Liver (tissue), 9 donors: ENCODE results near the gene SPATA33. TPM values are rescaled to one million over a fixed set of nuclear protein-coding genes. Genes with fewer than 3 reads are reported as not detected.

Experiments
- DNase-seq: peaks from one replicate; pipeline ENCODE4 v3.0.0-alpha.2; 2017; ENCODE audit warnings: low spot score
- H3K27ac ChIP-seq, 2 donors: one replicate each; pipeline ENCODE4 v1.7.0; 2013; ENCODE audit warnings: inconsistent platforms in 2 of 2, low read length in 2 of 2, control low read depth in 1 of 2, low read depth in 1 of 2, mild to moderate bottlenecking in 1 of 2
- H3K27me3 ChIP-seq, 4 donors: one replicate each; pipeline versions ENCODE4 v1.6.1 to v1.7.0; 2013; ENCODE audit warnings: low read length in 3 of 4, inconsistent platforms in 1 of 4, mild to moderate bottlenecking in 1 of 4, moderate library complexity in 1 of 4; ENCODE audit not compliant: control insufficient read depth in 4 of 4, insufficient read depth in 4 of 4
- H3K36me3 ChIP-seq, 4 donors: one replicate each; pipeline versions ENCODE4 v1.6.1 to v1.7.0; 2013; ENCODE audit warnings: low read length in 3 of 4, mild to moderate bottlenecking in 3 of 4, low read depth in 1 of 4, moderate library complexity in 1 of 4; ENCODE audit not compliant: control insufficient read depth in 4 of 4, insufficient read depth in 3 of 4
- H3K4me1 ChIP-seq, 4 donors: one replicate each; pipeline versions ENCODE4 v1.6.1 to v1.7.0; 2013; ENCODE audit warnings: low read length in 3 of 4, mild to moderate bottlenecking in 3 of 4, moderate library complexity in 1 of 4; ENCODE audit not compliant: control insufficient read depth in 4 of 4, insufficient read depth in 4 of 4
- H3K4me3 ChIP-seq, 3 donors: one replicate each; pipeline versions ENCODE4 v1.6.1 to v1.7.0; 2013; ENCODE audit warnings: low read length in 3 of 3, control low read depth in 1 of 3, low read depth in 1 of 3, mild to moderate bottlenecking in 1 of 3
- H3K9ac ChIP-seq, 2 donors: one replicate each; pipeline ENCODE4 v1.7.0; 2013; ENCODE audit warnings: low read length in 2 of 2, mild to moderate bottlenecking in 2 of 2, moderate library complexity in 2 of 2, control low read depth in 1 of 2, low read depth in 1 of 2
- H3K9me3 ChIP-seq, 4 donors: one replicate each; pipeline versions ENCODE4 v1.6.1 to v1.7.0; 2013; ENCODE audit warnings: low read length in 3 of 4; ENCODE audit not compliant: control insufficient read depth in 4 of 4
- ATF3 ChIP-seq: IDR thresholded peaks from 2 replicates; pipeline ENCODE4 v1.6.1; 2016; ENCODE audit warnings: antibody characterized with exemption
- CTCF ChIP-seq: fragments of 150-350 bp; IDR thresholded peaks from 2 replicates; pipeline ENCODE4 v1.5.1; 2017; ENCODE audit warnings: improper control_type of control experiment, low read depth, low read length; ENCODE audit not compliant: missing input control
- EGR1 ChIP-seq, 2 donors: IDR thresholded peaks; 2 replicates each; pipeline ENCODE4 v1.6.1; 2016 to 2018; ENCODE audit warnings: antibody characterized with exemption in 2 of 2, low read depth in 2 of 2
- FOXA1 ChIP-seq: IDR thresholded peaks from 2 replicates; pipeline ENCODE4 v1.6.1; 2016; ENCODE audit warnings: antibody characterized with exemption
- FOXA2 ChIP-seq: IDR thresholded peaks from 2 replicates; pipeline ENCODE4 v1.6.1; 2016; ENCODE audit warnings: antibody characterized with exemption
- GABPA ChIP-seq, 2 donors: IDR thresholded peaks in 1 of 2; conservative IDR thresholded peaks in 1 of 2; 2 replicates each; pipeline ENCODE4 v1.6.1; 2016; ENCODE audit warnings: antibody characterized with exemption in 2 of 2, mild to moderate bottlenecking in 1 of 2, moderate library complexity in 1 of 2
- HNF4A ChIP-seq, 2 donors: conservative IDR thresholded peaks; 2 replicates each; pipeline ENCODE4 v1.6.1; 2016; ENCODE audit warnings: antibody characterized with exemption in 2 of 2, mild to moderate bottlenecking in 2 of 2
- HNF4G ChIP-seq: IDR thresholded peaks from 2 replicates; pipeline ENCODE4 v1.6.1; 2016; ENCODE audit warnings: antibody characterized with exemption
- JUND ChIP-seq, 2 donors: IDR thresholded peaks; 2 replicates each; pipeline ENCODE4 v1.6.1; 2016; ENCODE audit warnings: antibody characterized with exemption in 2 of 2
- MAX ChIP-seq: IDR thresholded peaks from 2 replicates; pipeline ENCODE4 v1.6.1; 2016; ENCODE audit warnings: antibody characterized with exemption
- NR2F2 ChIP-seq: IDR thresholded peaks from 2 replicates; pipeline ENCODE4 v1.6.1; 2016; ENCODE audit warnings: antibody characterized with exemption
- RAD21 ChIP-seq, 2 donors: IDR thresholded peaks; 2 replicates each; pipeline ENCODE4 v1.6.1; 2016; ENCODE audit warnings: antibody characterized with exemption in 2 of 2, mild to moderate bottlenecking in 2 of 2
- REST ChIP-seq: IDR thresholded peaks from 2 replicates; pipeline ENCODE4 v1.6.1; 2016; ENCODE audit warnings: antibody characterized with exemption, mild to moderate bottlenecking
- RXRA ChIP-seq, 2 donors: IDR thresholded peaks; 2 replicates each; pipeline ENCODE4 v1.6.1; 2017 to 2018; ENCODE audit warnings: antibody characterized with exemption in 2 of 2, mild to moderate bottlenecking in 1 of 2
- SP1 ChIP-seq: IDR thresholded peaks from 2 replicates; pipeline ENCODE4 v1.6.1; 2018; ENCODE audit warnings: antibody characterized with exemption, mild to moderate bottlenecking
- TAF1 ChIP-seq: conservative IDR thresholded peaks from 2 replicates; pipeline ENCODE4 v1.6.1; 2016; ENCODE audit warnings: antibody characterized with exemption, mild to moderate bottlenecking
- YY1 ChIP-seq: IDR thresholded peaks from 2 replicates; pipeline ENCODE4 v1.6.1; 2016; ENCODE audit warnings: antibody characterized with exemption, mild to moderate bottlenecking
- ZBTB33 ChIP-seq: IDR thresholded peaks from 2 replicates; pipeline ENCODE4 v1.6.1; 2016; ENCODE audit warnings: antibody characterized with exemption
- WGBS: extraction: QIAGEN DNeasy Blood & Tissue Kit; methylation state at CpG from one replicate; pipeline ENCODE4 v1.1.7; 2013; 5-methylcytosine and 5-hydroxymethylcytosine counted together
- polyA plus RNA-seq, 2 donors: library from polyadenylated mRNA; stranded (reverse) in 1 of 2; unstranded in 1 of 2; fragments of 200-250 nt in 1 of 2; fragments of >200 nt in 1 of 2; fragmentation: Nextera tagmentation in 1 of 2; extraction: Ambion mirVana in 1 of 2; gene quantifications; one replicate each; pipeline versions ENCODE4 v1.2.1 to v1.2.3, GENCODE V29; 2013 to 2015
- total RNA-seq, 2 donors: library from RNA; depleted of rRNA; stranded (reverse); fragments of >200 nt; gene quantifications; one replicate each; pipeline ENCODE4 v1.2.3, GENCODE V29; 2014
- donor health status: healthy.
- donor health status: healthy.
- donor health status: healthy.
- donor health status: healthy.
- donor health status: healthy.

SPATA33 gene
- total and polyA plus RNA-seq, 4 donors: 1.6 to 3.6 (median 3.4) TPM

GRCh38 chr16:89700649-89701424 lies 43.2 kb downstream of the SPATA33 start:
- H3K36me3 ChIP-seq: peaks cover 0 to 8% (median 2%) of the 10 kb centered on the region in 4 donors
- peak overlapping the region; percentile 34 to 82 (median 59) for H3K4me3 ChIP-seq
- peak overlapping the region in 1 of 2 donors; percentile 90 for H3K9ac ChIP-seq
- H3K9me3 ChIP-seq: no peaks in the 10 kb centered on the region
- peaks cover 8 to 28% (median 16%) of the 10 kb centered on the region in 4 donors for H3K4me1 ChIP-seq
- peak; percentile 58 for DNase-seq
- peak overlapping the region; percentile 80 to 96 for H3K27ac ChIP-seq
- no peak for TF ChIP-seq FOXA2
- TF ChIP-seq HNF4A (conservative IDR thresholded peaks at IDR 0.05): no peak
- TF ChIP-seq FOXA1: no peak
- no peaks in the 10 kb centered on the region for H3K27me3 ChIP-seq
- 1% methylated on average over 78 of the region's 78 CpGs for WGBS

- under 1% methylated on average over 97 of the region's 97 CpGs for whole genome bisulfite sequencing
- Histone ChIP-seq H3K36me3 (peaks cover 0 to 3% (median 0%) of the 10 kb centered on the region in 4 donors), H3K4me1 (peaks cover 8 to 34% (median 19%) of the 10 kb centered on the region in 4 donors), H3K9me3 (no peaks in the 10 kb centered on the region), H3K27ac (peak within 1 kb of the TSS; percentile 80 to 96), H3K27me3 (no peaks in the 10 kb centered on the region), H3K4me3 (peak within 1 kb of the TSS; percentile 66 to 82 (median 73)), H3K9ac (peak within 1 kb of the TSS in 1 of 2 donors; percentile 90)
- no peak for TF ChIP-seq FOXA2
- peak; percentile 80 for TF ChIP-seq SP1
- TF ChIP-seq TAF1: no peak
- no peak for TF ChIP-seq NR2F2
- TF ChIP-seq GABPA (IDR thresholded peaks at IDR 0.05 in 1 of 2, conservative IDR thresholded peaks at IDR 0.05 in 1 of 2): no peak
- TF ChIP-seq EGR1 (IDR thresholded peaks at IDR 0.05; ENCODE audit: low read depth in 2 of 2): peak in 1 of 2 donors; percentile 58
- no peak for TF ChIP-seq RXRA (IDR thresholded peaks at IDR 0.05)
- no peak for TF ChIP-seq ATF3
- TF ChIP-seq RAD21 (IDR thresholded peaks at IDR 0.05): no peak
- no peak for TF ChIP-seq ZBTB33
- peak; percentile 14 for TF ChIP-seq REST
- no peak for TF ChIP-seq JUND (IDR thresholded peaks at IDR 0.05)
- TF ChIP-seq YY1: peak; percentile 63
- TF ChIP-seq CTCF: no peak
- no peak for TF ChIP-seq FOXA1
- TF ChIP-seq MAX: no peak
- no peak for TF ChIP-seq HNF4G
- no peak for TF ChIP-seq HNF4A (conservative IDR thresholded peaks at IDR 0.05)
- DNase-seq: peak; percentile 94
Observed at GRCh38 chr16:89701425-89702406, 44.1 kb downstream of the SPATA33 start, which contains the start of gene SPATA2L. Gene SPATA2L, minus strand, starts transcription at chr16:89701705. Its CDS starts 473 bp downstream, at chr16:89701232.
